ENCODE results near the gene MKRN3.

The MKRN3 gene

GRCh38 chr15:23565395-23566070 is at the start of gene MKRN3:
TSS of gene MKRN3 (plus strand) at chr15:23565674. CDS start at chr15:23565783, 109 bp downstream.
- Mint-ChIP-seq H3K9me3 (peaks cover 9% of the 10 kb centered on the region), H3K4me3 (peak within 1 kb of the TSS in 2 of 3 experiments; percentile 75 to 77)
- TF ChIP-seq, protein P1, sequence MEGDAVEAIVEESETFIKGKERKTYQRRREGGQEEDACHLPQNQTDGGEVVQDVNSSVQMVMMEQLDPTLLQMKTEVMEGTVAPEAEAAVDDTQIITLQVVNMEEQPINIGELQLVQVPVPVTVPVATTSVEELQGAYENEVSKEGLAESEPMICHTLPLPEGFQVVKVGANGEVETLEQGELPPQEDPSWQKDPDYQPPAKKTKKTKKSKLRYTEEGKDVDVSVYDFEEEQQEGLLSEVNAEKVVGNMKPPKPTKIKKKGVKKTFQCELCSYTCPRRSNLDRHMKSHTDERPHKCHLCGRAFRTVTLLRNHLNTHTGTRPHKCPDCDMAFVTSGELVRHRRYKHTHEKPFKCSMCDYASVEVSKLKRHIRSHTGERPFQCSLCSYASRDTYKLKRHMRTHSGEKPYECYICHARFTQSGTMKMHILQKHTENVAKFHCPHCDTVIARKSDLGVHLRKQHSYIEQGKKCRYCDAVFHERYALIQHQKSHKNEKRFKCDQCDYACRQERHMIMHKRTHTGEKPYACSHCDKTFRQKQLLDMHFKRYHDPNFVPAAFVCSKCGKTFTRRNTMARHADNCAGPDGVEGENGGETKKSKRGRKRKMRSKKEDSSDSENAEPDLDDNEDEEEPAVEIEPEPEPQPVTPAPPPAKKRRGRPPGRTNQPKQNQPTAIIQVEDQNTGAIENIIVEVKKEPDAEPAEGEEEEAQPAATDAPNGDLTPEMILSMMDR (IDR thresholded peaks at IDR 0.05; ENCODE audit: unreplicated experiment in 3 of 3), result no peak

GRCh38 chr15:23516866-23517265 is 48.6 kb upstream of the MKRN3 start:
- no peaks in the 10 kb centered on the region for H3K36me3 Mint-ChIP-seq (ENCODE audit: low read depth)
- no peaks in the 10 kb centered on the region for H3K27me3 Mint-ChIP-seq (ENCODE audit: low read depth)
- H3K27ac Mint-ChIP-seq, result no peak overlapping the region
- TF ChIP-seq, protein P1 (IDR thresholded peaks at IDR 0.05; ENCODE audit: unreplicated experiment in 3 of 3), result no peak
- no peak overlapping the region for H3K4me3 Mint-ChIP-seq
- H3K9me3 Mint-ChIP-seq, result peaks cover 11% of the 10 kb centered on the region
- no peaks in the 10 kb centered on the region for H3K4me1 Mint-ChIP-seq

More at GRCh38 chr15:23565395-23566070, at the start of gene MKRN3:
- Mint-ChIP-seq H3K27me3 (ENCODE audit: low read depth) (no peaks in the 10 kb centered on the region), H3K27ac (peak within 1 kb of the TSS; percentile 12 to 49 (median 16)), H3K36me3 (ENCODE audit: low read depth) (no peaks in the 10 kb centered on the region), H3K4me1 (no peaks in the 10 kb centered on the region)

DNA sequence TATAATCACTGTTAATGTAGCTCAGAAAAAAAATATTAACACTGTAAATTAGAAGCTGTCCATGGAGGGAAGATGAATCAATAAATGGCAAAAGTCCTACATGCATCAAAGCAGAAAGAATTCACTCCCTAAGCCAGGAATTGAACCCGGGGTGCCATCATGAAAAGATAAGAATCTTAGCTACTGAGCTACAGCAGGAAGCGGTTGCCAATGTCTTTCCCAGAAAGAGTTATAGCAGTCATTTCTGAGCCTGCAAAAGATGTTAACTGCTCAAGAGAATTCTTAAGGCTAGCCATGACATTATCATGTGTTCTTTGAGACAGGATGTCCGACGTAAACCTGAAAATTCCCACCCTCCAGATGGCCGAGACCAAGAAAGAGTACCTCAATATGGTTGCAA is 47.4 kb upstream of the MKRN3 start:
- H3K36me3 Mint-ChIP-seq (ENCODE audit: low read depth), result no peaks in the 10 kb centered on the region
- no peak overlapping the region for H3K4me3 Mint-ChIP-seq
- TF ChIP-seq, protein P1 (IDR thresholded peaks at IDR 0.05; ENCODE audit: unreplicated experiment in 3 of 3), result no peak
- no peaks in the 10 kb centered on the region for H3K4me1 Mint-ChIP-seq
- H3K27me3 Mint-ChIP-seq (ENCODE audit: low read depth), result no peaks in the 10 kb centered on the region
- H3K9me3 Mint-ChIP-seq, result peaks cover 12% of the 10 kb centered on the region
- H3K27ac Mint-ChIP-seq, result no peak overlapping the region

GRCh38 chr15:23524816-23525215 is 40.7 kb upstream of the MKRN3 start:
- H3K27ac Mint-ChIP-seq, result no peak overlapping the region
- H3K4me1 Mint-ChIP-seq, result no peaks in the 10 kb centered on the region
- H3K27me3 Mint-ChIP-seq (ENCODE audit: low read depth), result no peaks in the 10 kb centered on the region
- peaks cover 14% of the 10 kb centered on the region for H3K9me3 Mint-ChIP-seq
- no peak overlapping the region for H3K4me3 Mint-ChIP-seq
- TF ChIP-seq, protein P1 (IDR thresholded peaks at IDR 0.05; ENCODE audit: unreplicated experiment in 3 of 3), result no peak
- no peaks in the 10 kb centered on the region for H3K36me3 Mint-ChIP-seq (ENCODE audit: low read depth)

GRCh38 chr15:23529891-23530290 is 35.6 kb upstream of the MKRN3 start:
- Mint-ChIP-seq H3K4me3 (no peak overlapping the region), H3K27ac (no peak overlapping the region), H3K9me3 (peaks cover 5% of the 10 kb centered on the region)

More at GRCh38 chr15:23529891-23530290, 35.6 kb upstream of the MKRN3 start:
- TF ChIP-seq, protein P1 (IDR thresholded peaks at IDR 0.05; ENCODE audit: unreplicated experiment in 3 of 3), result no peak
- H3K4me1 Mint-ChIP-seq, result no peaks in the 10 kb centered on the region
- no peaks in the 10 kb centered on the region for H3K36me3 Mint-ChIP-seq (ENCODE audit: low read depth)
- no peaks in the 10 kb centered on the region for H3K27me3 Mint-ChIP-seq (ENCODE audit: low read depth)
